Colon (tissue), 2 donors: ENCODE results near the gene TMCO6.

Experiments used
- FAIRE-seq: peaks from 2 replicates; lab custom pipeline; 2012; peaks lifted over from hg19 to GRCh38; lab: Jason Lieb, UNC
- donor health status: control.
- donor health status: control.

TMCO6 gene

GRCh38 chr5:140673187-140673976 lies 34.1 kb downstream of the TMCO6 start, which contains the start of gene DND1:
Gene DND1, minus strand, starts transcription at chr5:140673576. Its CDS starts 34 bp downstream, at chr5:140673542.
- no peak for FAIRE-seq

GRCh38 chr5:140674211-140674610 lies 35.0 kb downstream of the TMCO6 start:
- FAIRE-seq, result no peak

GRCh38 chr5:140674629-140675028 lies 35.4 kb downstream of the TMCO6 start:
- FAIRE-seq, result no peak

GRCh38 chr5:140677947-140678346 lies 38.7 kb downstream of the TMCO6 start:
- no peak for FAIRE-seq

GRCh38 chr5:140678993-140679392 lies 39.7 kb downstream of the TMCO6 start:
- no peak for FAIRE-seq

GRCh38 chr5:140690376-140690932 lies 51.2 kb downstream of the TMCO6 start:
- no peak for FAIRE-seq

GRCh38 chr5:140690941-140691924 lies 52.0 kb downstream of the TMCO6 start, which contains the start of the genes HARS1 and HARS2:
Gene HARS1, minus strand, starts transcription at chr5:140691370. Its CDS starts 66 bp downstream, at chr5:140691304.
Gene HARS2, plus strand, starts transcription at chr5:140691455. Its CDS starts 194 bp downstream, at chr5:140691649.
- FAIRE-seq, result no peak

GRCh38 chr5:140694276-140694675 lies 55.0 kb downstream of the TMCO6 start:
- no peak for FAIRE-seq
